SK-N-SH treated with all-trans-retinoic acid at 6 μM for 48 hours (cell line): ENCODE measurements around the gene HS6ST3.
A peak's percentile ranks its signal among the peaks of the same experiment; 100 is the strongest.

Experiments
- ATAC-seq: fragments of 200-7000 bp; cut with Tn5 transposase; 3 replicates; pipeline ENCODE4 v1.9.1; 2020; ENCODE audit warnings: mild to moderate bottlenecking, moderate library complexity
- ARNTL ChIP-seq: fragments of 450-650 bp; formaldehyde crosslinking; IDR thresholded peaks from 2 replicates; pipeline ENCODE4 v1.5.0; 2020; ENCODE audit warnings: low read depth, mild to moderate bottlenecking, moderate library complexity, borderline replicate concordance
- BACH2 ChIP-seq: fragments of 250-450 bp; sonication (Bioruptor Pico); IDR thresholded peaks from 2 replicates; pipeline ENCODE4 v1.9.0; 2021; ENCODE audit warnings: mild to moderate bottlenecking, borderline replicate concordance
- CREB5 ChIP-seq: fragments of 250-450 bp; sonication (Bioruptor Pico); IDR thresholded peaks from 2 replicates; pipeline ENCODE4 v1.5.1; 2020; ENCODE audit warnings: low read depth, mild to moderate bottlenecking, moderate library complexity
- CSRNP3 ChIP-seq: fragments of 250-450 bp; sonication (Bioruptor Pico); IDR thresholded peaks from 2 replicates; pipeline ENCODE4 v1.5.1; 2021; ENCODE audit warnings: mild to moderate bottlenecking, moderate library complexity
- ESRRG ChIP-seq: fragments of 250-450 bp; sonication (Bioruptor Pico); IDR thresholded peaks from 2 replicates; pipeline ENCODE4 v1.6.1; 2021; ENCODE audit warnings: mild to moderate bottlenecking
- GLIS3 ChIP-seq: fragments of 250-450 bp; sonication (Bioruptor Pico); IDR thresholded peaks from 2 replicates; pipeline ENCODE4 v1.5.0; 2020; ENCODE audit warnings: mild to moderate bottlenecking, moderate library complexity
- ISL1 ChIP-seq: fragments of 250-450 bp; sonication (Bioruptor Pico); IDR thresholded peaks from 2 replicates; pipeline ENCODE4 v2.1.2; 2022; ENCODE audit warnings: mild to moderate bottlenecking, moderate library complexity
- OSR1 ChIP-seq: fragments of 250-450 bp; sonication (Bioruptor Pico); IDR thresholded peaks from 2 replicates; pipeline ENCODE4 v1.8.0; 2022; ENCODE audit warnings: moderate library complexity, mild to moderate bottlenecking, inconsistent platforms
- PATZ1 ChIP-seq: fragments of 250-450 bp; sonication (Bioruptor Pico); IDR thresholded peaks from 2 replicates; pipeline ENCODE4 v1.8.0; 2020; ENCODE audit warnings: mild to moderate bottlenecking, moderate library complexity, borderline replicate concordance
- POU6F1 ChIP-seq: fragments of 250-450 bp; sonication (Bioruptor Pico); IDR thresholded peaks from 2 replicates; pipeline ENCODE4 v1.8.0; 2021; ENCODE audit warnings: low read depth, mild to moderate bottlenecking, moderate library complexity, borderline replicate concordance
- PPARA ChIP-seq: fragments of 250-450 bp; sonication (Bioruptor Pico); IDR thresholded peaks from 2 replicates; pipeline ENCODE4 v1.5.0; 2020; ENCODE audit warnings: mild to moderate bottlenecking, borderline replicate concordance
- RARB ChIP-seq: fragments of 250-450 bp; sonication (Bioruptor Pico); IDR thresholded peaks from 2 replicates; pipeline ENCODE4 v1.8.0; 2021; ENCODE audit warnings: mild to moderate bottlenecking, moderate library complexity
- TCF4 ChIP-seq: fragments of 250-450 bp; sonication (Bioruptor Pico); IDR thresholded peaks from 2 replicates; pipeline ENCODE4 v1.8.0; 2021; ENCODE audit warnings: mild to moderate bottlenecking, moderate library complexity, borderline replicate concordance
- TOX ChIP-seq: fragments of 250-450 bp; sonication (Bioruptor Pico); IDR thresholded peaks from 2 replicates; pipeline ENCODE4 v1.8.0; 2021; ENCODE audit warnings: mild to moderate bottlenecking, moderate library complexity, borderline replicate concordance
- TSHZ2 ChIP-seq: fragments of 250-450 bp; sonication (Bioruptor Pico); IDR thresholded peaks from 2 replicates; pipeline ENCODE4 v1.5.0; 2020; ENCODE audit warnings: mild to moderate bottlenecking, moderate library complexity
- ZFP3 ChIP-seq: fragments of 250-450 bp; sonication (Bioruptor Pico); IDR thresholded peaks from 2 replicates; pipeline ENCODE4 v1.5.0; 2020; ENCODE audit warnings: mild to moderate bottlenecking, moderate library complexity
- ZNF70 ChIP-seq: fragments of 450-650 bp; formaldehyde crosslinking; IDR thresholded peaks from 2 replicates; pipeline ENCODE4 v1.5.0; 2020; ENCODE audit warnings: mild to moderate bottlenecking, moderate library complexity
- ZNF8 ChIP-seq: fragments of 450-650 bp; formaldehyde crosslinking; IDR thresholded peaks from 2 replicates; pipeline ENCODE4 v1.5.0; 2020; ENCODE audit warnings: mild to moderate bottlenecking, moderate library complexity

The HS6ST3 gene

GRCh38 chr13:96223231-96223630, 133.3 kb downstream of the HS6ST3 start (continued):
- TF ChIP-seq ESRRG (CRISPR knock-in tag) (no peak), TSHZ2 (CRISPR knock-in tag) (no peak)

GRCh38 chr13:96229356-96229755, 139.4 kb downstream of the HS6ST3 start:
- TF ChIP-seq TCF4 (CRISPR knock-in tag) (no peak), CSRNP3 (no peak), ESRRG (CRISPR knock-in tag) (no peak), POU6F1 (no peak), RARB (CRISPR knock-in tag) (no peak), ZNF8 (CRISPR knock-in tag) (no peak), OSR1 (CRISPR knock-in tag) (no peak), ISL1 (CRISPR knock-in tag) (no peak), ZFP3 (CRISPR knock-in tag) (no peak), GLIS3 (CRISPR knock-in tag) (no peak), CREB5 (CRISPR knock-in tag) (no peak), ARNTL (no peak), PATZ1 (no peak), BACH2 (CRISPR knock-in tag) (no peak), TSHZ2 (CRISPR knock-in tag) (no peak), PPARA (no peak), ZNF70 (CRISPR knock-in tag) (no peak)
- TF ChIP-seq, all 23 proteins: peak for 0
- ATAC-seq: peak; percentile 57; the same call in 2 of the 3 replicates

GRCh38 chr13:96238241-96238640, 148.3 kb downstream of the HS6ST3 start:
- ATAC-seq: no peak
- TF ChIP-seq PPARA: no peak

- TF ChIP-seq OSR1 (CRISPR knock-in tag) (no peak), PPARA (no peak), TOX (CRISPR knock-in tag) (no peak)
- no peak for ATAC-seq
Observed at GRCh38 chr13:96238861-96239260, 149.0 kb downstream of the HS6ST3 start.
